Activated T-helper 1 cell treated with anti-CD3 and anti-CD28 coated beads, Interleukin-12 subunit alpha, Interleukin-12 subunit beta, Interleukin-2, Interleukin-4 antibody, amounts not matched to agents 30 ng/mL and 10 ng/mL and 1 ng/mL, durations not matched to agents 14 hours and 24 hours and 36 hours (primary cell): ENCODE results near the gene CCDC93. TPM values are rescaled to one million over a fixed set of nuclear protein-coding genes. Genes with fewer than 3 reads are reported as not detected.
A peak's percentile ranks its signal among the peaks of the same experiment; 100 is the strongest.

ENCODE experiments used
- DNase-seq: peaks from one replicate; pipeline ENCODE4 v3.0.0; 2021; ENCODE audit warnings: low spot score
- H3K27ac Mint-ChIP-seq: one replicate; pipeline ENCODE4 v1.8.0; 2021; ENCODE audit warnings: mild to moderate bottlenecking, mixed read lengths
- H3K27me3 Mint-ChIP-seq: one replicate; pipeline ENCODE4 v1.8.0; 2022; ENCODE audit warnings: mild to moderate bottlenecking, moderate library complexity, mixed read lengths; ENCODE audit not compliant: insufficient read depth
- H3K36me3 Mint-ChIP-seq: one replicate; pipeline ENCODE4 v1.8.0; 2021; ENCODE audit warnings: low read depth, mixed read lengths
- H3K4me1 Mint-ChIP-seq: one replicate; pipeline ENCODE4 v1.8.0; 2021; ENCODE audit warnings: low read depth, mixed read lengths
- H3K4me3 Mint-ChIP-seq: one replicate; pipeline ENCODE4 v1.8.0; 2021; ENCODE audit warnings: mild to moderate bottlenecking, moderate library complexity, mixed read lengths
- H3K9me3 Mint-ChIP-seq: one replicate; pipeline ENCODE4 v1.8.0; 2021; ENCODE audit warnings: mixed read lengths
- intact Hi-C: fragments of 100-400 bp; cut with micrococcal nuclease; formaldehyde crosslinking; loops from one replicate; pipeline ENCODE4 v1.15.1; 2024
- total RNA-seq: library from RNA; stranded (reverse); gene quantifications from 2 replicates; pipeline ENCODE4 v1.2.3, GENCODE V29; 2022

The CCDC93 gene, protein sequence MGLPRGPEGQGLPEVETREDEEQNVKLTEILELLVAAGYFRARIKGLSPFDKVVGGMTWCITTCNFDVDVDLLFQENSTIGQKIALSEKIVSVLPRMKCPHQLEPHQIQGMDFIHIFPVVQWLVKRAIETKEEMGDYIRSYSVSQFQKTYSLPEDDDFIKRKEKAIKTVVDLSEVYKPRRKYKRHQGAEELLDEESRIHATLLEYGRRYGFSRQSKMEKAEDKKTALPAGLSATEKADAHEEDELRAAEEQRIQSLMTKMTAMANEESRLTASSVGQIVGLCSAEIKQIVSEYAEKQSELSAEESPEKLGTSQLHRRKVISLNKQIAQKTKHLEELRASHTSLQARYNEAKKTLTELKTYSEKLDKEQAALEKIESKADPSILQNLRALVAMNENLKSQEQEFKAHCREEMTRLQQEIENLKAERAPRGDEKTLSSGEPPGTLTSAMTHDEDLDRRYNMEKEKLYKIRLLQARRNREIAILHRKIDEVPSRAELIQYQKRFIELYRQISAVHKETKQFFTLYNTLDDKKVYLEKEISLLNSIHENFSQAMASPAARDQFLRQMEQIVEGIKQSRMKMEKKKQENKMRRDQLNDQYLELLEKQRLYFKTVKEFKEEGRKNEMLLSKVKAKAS
- 33.3 and 34.4 TPM in 2 replicates for total RNA-seq

DNA sequence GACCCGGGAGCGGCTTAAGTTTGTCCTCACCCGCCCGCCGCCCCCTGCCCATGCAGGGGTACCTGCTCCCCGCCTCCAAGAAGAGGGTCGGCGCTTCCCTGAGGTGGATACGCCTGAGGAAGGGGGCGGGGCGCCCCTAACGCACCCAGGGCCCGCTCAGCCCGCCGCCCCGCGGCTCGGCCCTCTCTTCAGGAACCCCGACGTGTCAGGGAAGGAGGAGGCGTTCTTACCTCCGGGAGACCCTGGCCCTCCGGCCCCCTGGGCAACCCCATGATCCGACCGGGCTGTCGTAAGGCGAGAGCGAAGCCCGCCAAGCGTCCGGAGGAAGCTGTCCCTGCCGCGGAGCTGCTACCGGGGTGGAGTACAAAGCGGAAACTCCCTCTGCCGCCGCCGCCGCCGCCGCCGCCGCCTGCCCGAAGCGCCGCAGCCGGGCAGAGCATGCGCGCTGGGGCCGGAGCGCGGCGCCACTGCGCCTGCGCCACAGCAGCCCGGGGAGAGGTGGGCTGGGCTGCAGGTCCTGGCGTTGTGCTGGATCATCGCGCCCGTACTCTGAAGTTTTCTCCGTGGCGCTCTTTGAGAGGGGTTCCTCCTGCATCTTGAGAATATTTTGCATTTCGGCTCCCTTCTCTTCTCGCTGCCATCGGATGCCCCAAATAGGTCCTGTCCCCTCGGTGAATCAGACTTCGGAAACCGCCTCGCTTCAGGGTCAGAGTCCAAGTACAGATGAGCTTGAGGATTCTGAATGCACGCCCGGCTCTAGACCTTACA lies at the start of gene CCDC93:
Gene CCDC93 (minus strand): TSS at position 347 of the 768 bp plus-strand sequence. CDS start 75 bp downstream, at position 272.
- peak; percentile 87 for DNase-seq
- intact Hi-C loops = loop anchor here (1.0 to 2.0 kb wide), 6 partner anchors 11 to 1353 kb away; partner anchors contain the start of genes C2orf76, DBI, DDX18 and INSIG2
- Mint-ChIP-seq H3K36me3 (peaks cover 5% of the 10 kb centered on the region), H3K27ac (peak within 1 kb of the TSS; percentile 88), H3K9me3 (no peaks in the 10 kb centered on the region), H3K4me1 (peaks cover 42% of the 10 kb centered on the region), H3K27me3 (no peaks in the 10 kb centered on the region), H3K4me3 (peak within 1 kb of the TSS; percentile 92)

DNA sequence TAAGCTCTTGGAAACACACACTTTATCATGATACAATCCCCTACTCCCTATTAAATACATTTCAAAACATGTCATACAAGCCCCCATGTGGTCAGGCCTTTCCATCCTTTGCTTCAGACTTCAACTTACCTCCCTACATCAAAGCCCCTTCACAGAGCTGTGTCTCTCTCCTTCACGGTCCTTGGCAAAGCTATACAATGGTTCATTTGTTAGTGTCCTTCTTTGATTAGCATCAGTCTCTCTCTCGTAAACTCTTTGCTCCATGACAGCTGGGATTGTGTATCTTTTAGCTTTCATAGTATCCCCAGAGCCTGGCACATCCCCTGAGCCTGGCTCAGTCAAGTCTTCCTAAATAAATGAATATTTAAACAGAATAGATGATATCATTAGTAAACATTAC lies 48.8 kb upstream of the CCDC93 start:
- H3K27me3 Mint-ChIP-seq = peaks cover 9% of the 10 kb centered on the region
- no peak for DNase-seq
- no peaks in the 10 kb centered on the region for H3K9me3 Mint-ChIP-seq
- no peak overlapping the region for H3K27ac Mint-ChIP-seq
- intact Hi-C loops = no loop called here
- no peaks in the 10 kb centered on the region for H3K36me3 Mint-ChIP-seq
- H3K4me3 Mint-ChIP-seq = no peak overlapping the region
- peaks cover 15% of the 10 kb centered on the region for H3K4me1 Mint-ChIP-seq

DNA sequence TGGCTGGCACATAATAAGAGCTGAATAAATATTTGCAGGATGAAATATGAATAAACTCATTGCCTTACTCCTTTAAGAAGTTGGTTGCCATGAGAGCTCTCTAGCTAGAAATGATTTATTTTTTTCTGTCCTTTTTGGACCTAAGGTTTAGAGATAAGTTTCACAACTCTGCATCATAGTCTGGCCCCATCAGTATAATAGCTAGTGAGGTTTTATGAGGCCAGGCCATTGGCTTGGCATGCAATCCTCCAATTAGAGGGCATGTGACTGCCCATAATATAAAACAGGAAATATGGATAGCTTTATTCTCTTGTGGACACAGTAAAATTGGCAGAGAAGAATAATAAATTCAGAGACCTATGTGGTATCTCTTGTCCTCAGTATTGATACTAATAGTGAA lies 48.2 kb upstream of the CCDC93 start:
- H3K27ac Mint-ChIP-seq = no peak overlapping the region
- peaks cover 9% of the 10 kb centered on the region for H3K27me3 Mint-ChIP-seq
- intact Hi-C loops = no loop called here
- DNase-seq = no peak
- peaks cover 13% of the 10 kb centered on the region for H3K4me1 Mint-ChIP-seq
- H3K36me3 Mint-ChIP-seq = no peaks in the 10 kb centered on the region
- no peak overlapping the region for H3K4me3 Mint-ChIP-seq
- no peaks in the 10 kb centered on the region for H3K9me3 Mint-ChIP-seq

DNA sequence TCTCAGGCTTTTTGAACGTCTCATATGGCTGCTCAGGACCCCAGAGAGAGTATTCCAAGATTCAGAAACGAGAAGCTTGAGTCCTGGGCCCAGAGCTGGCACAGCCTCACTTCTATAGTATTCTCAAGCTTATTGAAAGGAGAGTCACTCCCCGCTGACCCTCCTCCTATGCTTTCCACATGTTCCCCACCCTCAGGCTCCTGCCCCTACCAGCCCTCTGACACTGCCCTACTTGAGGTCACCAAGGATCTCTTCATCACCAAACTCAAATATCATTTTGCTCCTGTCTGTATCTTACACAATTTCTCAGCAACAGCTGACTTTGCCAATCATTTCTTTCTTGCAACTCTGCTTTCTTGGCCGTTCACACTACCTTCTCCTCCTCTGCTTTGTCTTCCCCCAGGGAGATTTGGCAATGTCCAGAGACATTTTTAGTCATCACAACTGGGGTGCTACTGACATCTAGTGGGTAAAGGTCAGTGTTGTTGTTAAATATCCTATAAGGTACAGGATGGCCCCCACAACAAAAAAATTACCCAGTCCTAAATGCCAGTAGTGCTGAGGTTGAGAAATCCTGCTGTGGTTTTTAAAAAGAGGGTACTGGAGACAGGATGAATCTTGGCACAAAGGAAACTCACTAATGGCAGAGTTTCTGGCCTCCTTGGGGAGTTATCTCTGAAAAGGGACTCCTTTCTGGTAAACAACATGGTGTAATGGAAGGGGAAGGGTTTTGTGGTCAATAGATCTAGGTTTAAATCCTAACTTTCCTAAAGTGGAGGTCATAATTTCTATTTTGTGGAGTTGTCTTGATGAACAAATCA lies 47.5 kb upstream of the CCDC93 start:
- H3K36me3 Mint-ChIP-seq = no peaks in the 10 kb centered on the region
- H3K4me3 Mint-ChIP-seq = no peak overlapping the region
- H3K4me1 Mint-ChIP-seq = peaks cover 13% of the 10 kb centered on the region
- no peak overlapping the region for H3K27ac Mint-ChIP-seq
- no peak for DNase-seq
- no peaks in the 10 kb centered on the region for H3K9me3 Mint-ChIP-seq
- intact Hi-C loops = loop anchor here (2.0 kb wide), 2 partner anchors 15 to 23 kb away; no protein-coding TSS in a partner anchor
- peaks cover 9% of the 10 kb centered on the region for H3K27me3 Mint-ChIP-seq

DNA sequence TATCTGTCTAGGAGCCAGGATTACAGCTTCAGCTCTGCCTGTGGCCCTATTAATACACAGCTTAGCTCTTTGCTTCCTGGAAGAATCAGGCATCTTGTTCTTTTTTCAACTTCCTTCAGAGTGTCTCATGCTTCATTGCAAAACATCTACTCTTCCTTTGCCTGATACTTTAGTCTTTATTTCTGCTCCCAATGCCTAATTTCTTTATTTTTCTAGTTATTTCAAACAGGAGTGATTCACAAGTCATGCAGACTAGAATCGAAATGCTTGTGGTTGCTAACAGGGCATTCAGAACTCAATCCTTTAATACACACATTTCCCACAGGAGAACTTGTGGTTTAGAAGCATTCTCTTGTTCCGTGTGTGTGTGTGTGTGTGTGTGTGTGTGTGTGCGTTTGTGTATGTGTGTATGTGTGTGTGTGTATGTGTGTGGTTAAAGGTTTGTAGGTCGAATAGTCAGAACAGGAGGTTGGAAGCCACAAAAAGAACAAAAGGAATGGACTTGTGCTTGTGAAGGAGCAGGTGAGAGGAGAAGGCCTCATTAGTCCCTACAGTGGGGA lies 46.1 kb upstream of the CCDC93 start:
- peaks cover 8% of the 10 kb centered on the region for H3K27me3 Mint-ChIP-seq
- no peak overlapping the region for H3K4me3 Mint-ChIP-seq
- no peaks in the 10 kb centered on the region for H3K9me3 Mint-ChIP-seq
- H3K36me3 Mint-ChIP-seq = no peaks in the 10 kb centered on the region
- H3K4me1 Mint-ChIP-seq = peaks cover 13% of the 10 kb centered on the region
- no peak for DNase-seq
- H3K27ac Mint-ChIP-seq = peak overlapping the region; percentile 26
- intact Hi-C loops = loop anchor here (2.0 kb wide), 2 partner anchors 13 to 25 kb away; no protein-coding TSS in a partner anchor

DNA sequence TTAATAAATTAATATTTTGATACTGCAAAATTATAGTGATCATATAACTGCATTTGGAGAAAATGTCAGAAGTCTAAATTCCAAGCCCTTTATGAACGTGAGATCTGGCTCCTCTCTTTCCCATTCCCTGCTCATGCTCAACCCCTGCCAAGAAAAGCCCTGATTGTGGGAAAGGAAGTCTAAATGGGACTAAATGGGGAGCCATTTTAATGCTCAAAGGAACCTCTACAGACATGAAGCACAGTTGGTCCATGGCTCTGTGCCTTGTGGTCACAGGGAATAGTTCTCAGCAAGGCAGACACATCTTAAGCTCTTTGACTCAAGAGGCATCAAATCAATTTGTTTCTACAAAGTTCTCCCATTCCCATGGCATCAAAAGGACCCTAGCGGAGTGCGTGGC lies 45.1 kb upstream of the CCDC93 start:
- Mint-ChIP-seq H3K4me3 (no peak overlapping the region), H3K27ac (no peak overlapping the region), H3K36me3 (no peaks in the 10 kb centered on the region), H3K4me1 (peaks cover 13% of the 10 kb centered on the region), H3K9me3 (no peaks in the 10 kb centered on the region), H3K27me3 (peaks cover 8% of the 10 kb centered on the region)
- intact Hi-C loops = no loop called here
- no peak for DNase-seq

DNA sequence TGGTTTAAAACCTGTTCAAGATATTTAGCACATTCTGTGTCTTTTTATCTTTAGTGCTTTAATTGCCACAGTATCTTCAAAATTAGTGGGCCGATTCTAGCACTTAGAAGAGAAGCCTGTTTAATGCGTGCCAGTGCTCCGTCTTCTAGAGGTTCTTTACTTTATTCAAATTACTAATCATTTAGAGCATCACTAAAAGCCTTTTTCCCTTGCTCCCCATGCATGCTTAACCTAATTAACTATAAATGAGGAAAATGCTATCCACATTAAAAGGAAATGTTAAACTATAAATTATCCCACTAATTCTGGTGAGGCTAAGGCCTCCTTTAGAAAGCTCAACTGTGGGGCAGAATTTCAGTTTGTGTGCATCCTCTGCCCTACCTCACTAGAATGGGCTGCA lies 42.9 kb upstream of the CCDC93 start:
- H3K4me1 Mint-ChIP-seq = peaks cover 13% of the 10 kb centered on the region
- no peak overlapping the region for H3K4me3 Mint-ChIP-seq
- peaks cover 12% of the 10 kb centered on the region for H3K27me3 Mint-ChIP-seq
- no peaks in the 10 kb centered on the region for H3K36me3 Mint-ChIP-seq
- no peak for DNase-seq
- intact Hi-C loops = no loop called here
- no peak overlapping the region for H3K27ac Mint-ChIP-seq
- no peaks in the 10 kb centered on the region for H3K9me3 Mint-ChIP-seq

DNA sequence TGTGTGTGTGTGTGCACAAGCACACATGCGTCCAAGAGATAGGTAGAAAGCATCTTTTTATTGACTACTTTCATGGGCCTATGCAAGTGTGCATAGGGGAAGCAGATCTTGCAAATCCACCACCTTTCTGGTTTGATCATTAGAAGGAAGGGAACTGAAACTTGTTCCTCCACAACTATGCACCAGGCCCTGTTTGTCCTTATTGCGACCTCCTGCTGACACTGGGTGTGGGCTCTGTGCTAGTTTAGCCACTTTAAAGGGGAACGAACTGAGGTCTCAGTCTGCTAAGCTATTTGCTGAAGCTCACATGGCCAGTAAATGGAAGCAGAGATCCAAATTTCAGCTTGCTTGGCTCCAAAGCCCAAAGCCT lies 42.3 kb upstream of the CCDC93 start:
- H3K27me3 Mint-ChIP-seq = peaks cover 13% of the 10 kb centered on the region
- peaks cover 9% of the 10 kb centered on the region for H3K4me1 Mint-ChIP-seq

DNA sequence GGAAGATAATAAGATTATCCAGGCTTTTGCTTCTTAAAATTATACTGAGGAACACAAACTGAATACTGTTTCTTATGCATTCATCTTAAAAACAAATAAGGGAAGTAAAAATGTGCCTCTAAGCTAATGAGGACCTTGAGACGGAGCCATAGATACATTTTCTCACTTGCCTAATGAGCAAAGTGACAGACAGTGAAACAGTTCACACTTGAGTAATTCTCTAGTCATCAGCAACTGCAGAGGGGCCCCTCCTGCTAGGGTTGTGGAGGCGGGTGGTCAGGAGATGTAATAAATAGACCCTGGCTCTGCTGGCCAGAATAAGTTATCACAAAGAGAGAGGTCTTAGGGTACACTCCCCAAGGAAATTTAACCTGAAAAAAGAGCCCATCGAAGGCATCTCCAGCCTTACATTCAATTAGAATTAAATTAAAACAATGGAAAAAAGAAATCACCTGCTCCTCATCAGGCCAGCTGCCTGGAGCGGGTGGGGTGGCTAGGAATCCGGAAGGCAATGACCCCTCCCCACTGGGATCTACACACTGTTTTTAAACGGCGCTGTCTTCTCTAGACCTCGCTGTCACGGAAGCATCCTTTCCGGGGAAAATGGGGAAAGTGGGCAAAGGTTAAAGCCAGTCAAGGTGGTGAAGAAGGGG lies 41.8 kb upstream of the CCDC93 start:
- DNase-seq = no peak
- H3K27me3 Mint-ChIP-seq = peaks cover 15% of the 10 kb centered on the region
- H3K27ac Mint-ChIP-seq = no peak overlapping the region
- no peak overlapping the region for H3K4me3 Mint-ChIP-seq
- no peaks in the 10 kb centered on the region for H3K36me3 Mint-ChIP-seq
- no peaks in the 10 kb centered on the region for H3K9me3 Mint-ChIP-seq
- intact Hi-C loops = no loop called here
- H3K4me1 Mint-ChIP-seq = peaks cover 8% of the 10 kb centered on the region

More for the DNA sequence above, 42.3 kb upstream of the CCDC93 start:
- no peaks in the 10 kb centered on the region for H3K36me3 Mint-ChIP-seq
- H3K4me3 Mint-ChIP-seq = no peak overlapping the region
- no peak for DNase-seq
- no peaks in the 10 kb centered on the region for H3K9me3 Mint-ChIP-seq
- no peak overlapping the region for H3K27ac Mint-ChIP-seq
- intact Hi-C loops = no loop called here

DNA sequence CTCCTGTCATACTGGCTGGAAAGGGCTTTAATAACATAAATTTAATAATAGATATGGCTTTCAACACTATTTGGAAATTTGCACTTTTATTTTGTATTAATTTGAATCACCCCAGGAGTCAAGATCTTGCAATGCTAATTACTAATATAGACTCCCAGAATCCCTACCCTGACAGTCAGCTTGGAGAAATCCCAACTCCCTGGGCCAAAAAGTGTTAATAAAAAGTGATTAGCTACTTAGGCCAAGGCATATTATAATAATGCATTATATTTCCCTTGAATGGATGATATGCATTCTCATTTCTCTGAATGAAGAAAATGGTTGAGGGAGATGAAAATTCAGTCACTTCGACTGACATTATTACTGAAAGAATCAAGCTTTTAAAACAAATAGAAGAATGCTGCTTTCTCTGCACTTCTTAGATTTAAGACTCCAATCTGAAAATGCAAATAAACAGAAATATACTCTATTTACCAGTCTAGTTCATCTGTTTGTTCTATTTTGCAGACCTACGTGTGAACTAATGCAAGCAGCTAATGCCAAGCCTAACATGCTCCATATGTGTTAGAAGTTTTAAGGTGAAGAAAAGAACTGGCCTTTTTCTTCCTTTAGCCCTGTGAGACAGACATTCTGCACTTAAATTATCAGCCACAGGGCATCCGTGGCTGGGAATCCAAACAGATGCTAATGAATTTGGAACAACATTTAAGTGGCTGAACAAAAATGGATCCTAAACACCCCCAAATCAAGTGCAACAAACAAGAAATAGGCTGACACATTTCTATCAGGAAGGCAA lies 40.5 kb upstream of the CCDC93 start:
- Mint-ChIP-seq H3K4me1 (peaks cover 6% of the 10 kb centered on the region), H3K36me3 (no peaks in the 10 kb centered on the region), H3K4me3 (no peak overlapping the region), H3K27ac (no peak overlapping the region), H3K27me3 (peaks cover 17% of the 10 kb centered on the region), H3K9me3 (no peaks in the 10 kb centered on the region)
- no peak for DNase-seq
- intact Hi-C loops = no loop called here

DNA sequence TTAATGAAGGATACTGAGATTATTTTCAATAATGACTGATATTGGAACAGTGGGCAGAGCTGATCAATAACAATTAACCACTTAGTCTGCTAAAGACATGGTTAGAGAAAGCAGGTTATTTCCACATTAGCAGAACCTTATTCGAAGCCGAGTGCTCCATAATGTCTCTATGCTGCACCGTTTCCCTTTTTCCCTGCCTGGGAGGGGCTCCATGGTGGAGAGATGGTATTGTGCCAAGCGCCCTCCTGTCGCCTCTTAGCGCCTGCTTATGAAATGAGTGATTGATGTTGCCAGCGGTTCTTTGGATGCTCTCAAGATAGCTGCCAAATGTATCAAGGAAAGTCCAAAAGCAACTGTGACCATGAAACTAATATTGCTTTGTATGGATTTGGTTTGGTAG lies 39.8 kb upstream of the CCDC93 start:
- Mint-ChIP-seq H3K4me3 (no peak overlapping the region), H3K4me1 (peaks cover 6% of the 10 kb centered on the region), H3K36me3 (no peaks in the 10 kb centered on the region), H3K27me3 (peaks cover 17% of the 10 kb centered on the region), H3K9me3 (no peaks in the 10 kb centered on the region), H3K27ac (no peak overlapping the region)
- intact Hi-C loops = no loop called here
- DNase-seq = no peak
